Measurements from ENCODE around the gene ART4.

ART4 gene

GRCh38 chr12:14846876-14847580 lies 3.7 kb upstream of the ART4 start:
- 0 out of 2 replicates have a peak, but pooled peaks have one; percentile 18 for TF ChIP-seq SNAI2 (CRISPR knock-in tag; IDR thresholded peaks at IDR 0.05)
- no peak for TF ChIP-seq TOX (CRISPR knock-in tag; IDR thresholded peaks at IDR 0.05; ENCODE audit: borderline replicate concordance)
- no peak for TF ChIP-seq GLIS3 (CRISPR knock-in tag; IDR thresholded peaks at IDR 0.05)
- peak; percentile 41; the same call in 1 of the 2 replicates for TF ChIP-seq POU6F1 (CRISPR knock-in tag; IDR thresholded peaks at IDR 0.05; ENCODE audit: borderline replicate concordance, low read depth)
- TF ChIP-seq ISL1 (CRISPR knock-in tag; IDR thresholded peaks at IDR 0.05) = peak; percentile 50; the same call in 1 of the 2 replicates
- peak; percentile 30; the same call in 1 of the 3 replicates for ATAC-seq

- no peak for ATAC-seq
- TF ChIP-seq CSDC2 (CRISPR knock-in tag; IDR thresholded peaks at IDR 0.05) = 0 out of 2 replicates have a peak, but pooled peaks have one; percentile 40
- TF ChIP-seq GLIS3 (CRISPR knock-in tag; IDR thresholded peaks at IDR 0.05) = no peak
Observed at GRCh38 chr12:14846042-14846587, 2.8 kb upstream of the ART4 start.

- ATAC-seq = peak; percentile 77
- TF ChIP-seq PPARA (CRISPR knock-in tag; IDR thresholded peaks at IDR 0.05; ENCODE audit: borderline replicate concordance) (no peak), CREB5 (CRISPR knock-in tag; IDR thresholded peaks at IDR 0.05; ENCODE audit: low read depth) (no peak), POU6F1 (CRISPR knock-in tag; IDR thresholded peaks at IDR 0.05; ENCODE audit: borderline replicate concordance, low read depth) (no peak), ZNF8 (CRISPR knock-in tag; IDR thresholded peaks at IDR 0.05) (no peak), TSHZ2 (CRISPR knock-in tag; IDR thresholded peaks at IDR 0.05) (no peak), ARNTL (CRISPR knock-in tag; IDR thresholded peaks at IDR 0.05; ENCODE audit: borderline replicate concordance, low read depth) (no peak), TCF4 (CRISPR knock-in tag; IDR thresholded peaks at IDR 0.05; ENCODE audit: borderline replicate concordance) (no peak), ISL1 (CRISPR knock-in tag; IDR thresholded peaks at IDR 0.05) (no peak), ZNF565 (CRISPR knock-in tag; conservative IDR thresholded peaks at IDR 0.05; ENCODE audit: low read depth) (no peak), CSRNP3 (CRISPR knock-in tag; IDR thresholded peaks at IDR 0.05) (no peak), OSR1 (CRISPR knock-in tag; IDR thresholded peaks at IDR 0.05) (no peak), RARB (CRISPR knock-in tag; IDR thresholded peaks at IDR 0.05) (no peak), PATZ1 (CRISPR knock-in tag; IDR thresholded peaks at IDR 0.05; ENCODE audit: borderline replicate concordance) (no peak)
Observed at GRCh38 chr12:14845350-14845750, 2.0 kb upstream of the ART4 start.

Measured in SK-N-SH treated with all-trans-retinoic acid at 6 μM for 48 hours (cell line).